Measurements from ENCODE around the gene OTUD1. TPM values are rescaled to one million over a fixed set of nuclear protein-coding genes. Genes with fewer than 3 reads are reported as not detected.
A peak's percentile ranks its signal among the peaks of the same experiment; 100 is the strongest.

OTUD1 gene
- total RNA-seq, 1 experiment from 2014 or later = 23.9 TPM

DNA sequence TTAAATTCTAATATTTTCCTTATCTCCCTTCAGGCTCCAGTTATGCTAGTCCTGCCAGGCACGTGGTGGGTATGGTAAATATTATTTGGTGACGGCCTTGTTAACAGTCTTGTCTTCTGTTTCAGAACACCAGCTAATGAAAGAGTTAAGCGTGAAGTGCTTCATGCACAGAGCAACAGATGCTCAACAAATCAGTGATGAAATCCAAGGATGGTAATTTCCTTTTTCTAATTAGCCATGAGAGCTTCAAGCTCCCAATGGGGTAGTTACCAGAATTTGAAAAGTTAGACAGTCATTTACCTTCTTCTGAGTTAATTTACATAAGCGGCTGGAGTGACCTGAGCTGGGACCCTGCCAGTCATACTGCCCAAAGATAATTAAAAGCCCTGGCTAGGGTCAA is 1.9 kb upstream of the OTUD1 start:
- Histone ChIP-seq H3K9me3 (ENCODE audit: low read depth, low read length, poor library complexity, severe bottlenecking) (no peaks in the 10 kb centered on the region), H3K4me3 (ENCODE audit: low read depth, low read length, poor library complexity, severe bottlenecking) (no peak overlapping the region), H3K27ac (ENCODE audit: low read depth, low read length, poor library complexity, severe bottlenecking) (peak overlapping the region; percentile 6), H3K36me3 (ENCODE audit: insufficient read depth, low read length, poor library complexity, severe bottlenecking) (peaks cover 10% of the 10 kb centered on the region), H3K4me1 (ENCODE audit: insufficient read depth, low read length, poor library complexity, severe bottlenecking) (peaks cover 6% of the 10 kb centered on the region), H3K27me3 (replicated peaks; ENCODE audit: insufficient read depth, low read depth, low read length, poor library complexity) (no peaks in the 10 kb centered on the region)
- TF ChIP-seq, protein P1, sequence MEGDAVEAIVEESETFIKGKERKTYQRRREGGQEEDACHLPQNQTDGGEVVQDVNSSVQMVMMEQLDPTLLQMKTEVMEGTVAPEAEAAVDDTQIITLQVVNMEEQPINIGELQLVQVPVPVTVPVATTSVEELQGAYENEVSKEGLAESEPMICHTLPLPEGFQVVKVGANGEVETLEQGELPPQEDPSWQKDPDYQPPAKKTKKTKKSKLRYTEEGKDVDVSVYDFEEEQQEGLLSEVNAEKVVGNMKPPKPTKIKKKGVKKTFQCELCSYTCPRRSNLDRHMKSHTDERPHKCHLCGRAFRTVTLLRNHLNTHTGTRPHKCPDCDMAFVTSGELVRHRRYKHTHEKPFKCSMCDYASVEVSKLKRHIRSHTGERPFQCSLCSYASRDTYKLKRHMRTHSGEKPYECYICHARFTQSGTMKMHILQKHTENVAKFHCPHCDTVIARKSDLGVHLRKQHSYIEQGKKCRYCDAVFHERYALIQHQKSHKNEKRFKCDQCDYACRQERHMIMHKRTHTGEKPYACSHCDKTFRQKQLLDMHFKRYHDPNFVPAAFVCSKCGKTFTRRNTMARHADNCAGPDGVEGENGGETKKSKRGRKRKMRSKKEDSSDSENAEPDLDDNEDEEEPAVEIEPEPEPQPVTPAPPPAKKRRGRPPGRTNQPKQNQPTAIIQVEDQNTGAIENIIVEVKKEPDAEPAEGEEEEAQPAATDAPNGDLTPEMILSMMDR (conservative IDR thresholded peaks at IDR 0.05; ENCODE audit: low read depth, low read length) = no peak
- TF ChIP-seq EZH2 (IDR thresholded peaks at IDR 0.05; ENCODE audit: borderline replicate concordance, low read depth, low read length, poor library complexity, severe bottlenecking) = no peak
- ChIA-PET CTCF (no interaction called here), POLR2A (ENCODE audit: low non-redundant PET) (no interaction called here)
- DNase-seq (ENCODE audit: low spot score) = no peak
- intact Hi-C loops (cut with micrococcal nuclease; ENCODE audit: unreplicated experiment) = no loop called here
- BruUV-seq (replicated peaks) = no TSS peak

DNA sequence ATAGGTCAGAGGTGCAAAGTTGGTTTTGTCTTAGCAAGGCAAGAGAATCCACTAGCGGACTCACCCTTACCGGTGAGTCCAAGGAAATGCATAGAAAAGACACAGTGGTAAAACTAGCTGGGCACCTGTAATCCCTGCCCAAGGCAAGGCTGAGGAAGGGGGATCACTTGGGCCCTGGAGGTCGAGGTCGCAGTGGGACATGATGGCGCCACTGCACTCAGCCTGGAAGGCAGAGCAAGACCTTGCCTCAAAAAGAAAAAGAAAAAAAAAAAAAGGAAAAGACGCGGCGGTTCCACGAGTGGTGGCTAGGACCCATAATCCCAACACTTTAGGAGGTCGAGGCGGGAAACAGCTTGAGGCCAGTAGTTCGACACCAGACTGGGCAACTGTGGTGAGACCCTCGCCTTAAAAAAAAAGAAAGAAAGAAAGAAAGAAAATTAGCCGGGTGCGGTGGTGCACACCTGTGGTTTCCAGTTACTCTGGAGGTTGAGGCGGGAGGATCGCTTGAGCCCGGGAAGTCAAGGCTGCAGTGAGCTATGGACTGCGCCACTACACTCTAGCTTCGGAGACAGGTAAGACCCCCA is 820 bp upstream of the OTUD1 start:
- Histone ChIP-seq H3K36me3 (ENCODE audit: insufficient read depth, low read length, poor library complexity, severe bottlenecking) (peaks cover 21% of the 10 kb centered on the region), H3K27me3 (replicated peaks; ENCODE audit: insufficient read depth, low read depth, low read length, poor library complexity) (no peaks in the 10 kb centered on the region), H3K4me1 (ENCODE audit: insufficient read depth, low read length, poor library complexity, severe bottlenecking) (peaks cover 6% of the 10 kb centered on the region), H3K9me3 (ENCODE audit: low read depth, low read length, poor library complexity, severe bottlenecking) (no peaks in the 10 kb centered on the region), H3K27ac (ENCODE audit: low read depth, low read length, poor library complexity, severe bottlenecking) (peak overlapping the region; percentile 49), H3K4me3 (ENCODE audit: low read depth, low read length, poor library complexity, severe bottlenecking) (peak overlapping the region; percentile 75)
- TF ChIP-seq, protein P1 (conservative IDR thresholded peaks at IDR 0.05; ENCODE audit: low read depth, low read length) = no peak
- TF ChIP-seq EZH2 (IDR thresholded peaks at IDR 0.05; ENCODE audit: borderline replicate concordance, low read depth, low read length, poor library complexity, severe bottlenecking) = no peak
- intact Hi-C loops (cut with micrococcal nuclease; ENCODE audit: unreplicated experiment) = no loop called here
- DNase-seq (ENCODE audit: low spot score) = no peak
- BruUV-seq (replicated peaks) = TSS peak; percentile 43
- ChIA-PET POLR2A (ENCODE audit: low non-redundant PET) (no interaction called here), CTCF (interaction anchor here (1.4 kb wide), 1 partner anchor 123 kb away, joined by 3 read pairs; no protein-coding TSS in a partner anchor)

DNA sequence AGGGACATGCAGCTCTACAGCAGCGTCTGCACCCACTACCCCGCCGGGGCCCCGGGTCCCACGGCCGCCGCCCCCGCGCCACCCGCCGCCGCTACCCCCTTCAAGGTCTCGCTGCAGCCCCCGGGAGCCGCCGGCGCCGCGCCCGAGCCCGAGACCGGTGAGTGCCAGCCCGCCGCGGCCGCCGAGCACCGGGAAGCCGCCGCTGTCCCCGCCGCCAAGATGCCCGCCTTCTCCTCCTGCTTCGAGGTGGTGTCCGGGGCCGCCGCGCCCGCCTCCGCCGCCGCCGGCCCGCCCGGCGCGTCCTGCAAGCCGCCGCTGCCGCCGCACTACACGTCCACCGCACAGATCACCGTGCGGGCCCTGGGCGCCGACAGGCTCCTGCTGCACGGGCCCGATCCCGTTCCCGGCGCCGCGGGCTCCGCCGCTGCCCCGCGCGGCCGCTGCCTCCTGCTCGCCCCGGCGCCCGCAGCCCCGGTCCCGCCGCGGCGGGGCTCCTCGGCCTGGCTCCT is 631 bp downstream of the OTUD1 start:
- Histone ChIP-seq H3K36me3 (ENCODE audit: insufficient read depth, low read length, poor library complexity, severe bottlenecking) (peaks cover 29% of the 10 kb centered on the region), H3K27ac (ENCODE audit: low read depth, low read length, poor library complexity, severe bottlenecking) (peak overlapping the region; percentile 84), H3K4me1 (ENCODE audit: insufficient read depth, low read length, poor library complexity, severe bottlenecking) (peaks cover 6% of the 10 kb centered on the region), H3K27me3 (replicated peaks; ENCODE audit: insufficient read depth, low read depth, low read length, poor library complexity) (no peaks in the 10 kb centered on the region), H3K9me3 (ENCODE audit: low read depth, low read length, poor library complexity, severe bottlenecking) (no peaks in the 10 kb centered on the region), H3K4me3 (ENCODE audit: low read depth, low read length, poor library complexity, severe bottlenecking) (peak overlapping the region; percentile 75)
- intact Hi-C loops (cut with micrococcal nuclease; ENCODE audit: unreplicated experiment) = no loop called here
- no TSS peak for BruUV-seq (replicated peaks)
- DNase-seq (ENCODE audit: low spot score) = no peak
- ChIA-PET POLR2A (ENCODE audit: low non-redundant PET) (no interaction called here), CTCF (interaction anchor here (1.4 kb wide), 1 partner anchor 125 kb away, joined by 3 read pairs; no protein-coding TSS in a partner anchor)
- no peak for TF ChIP-seq EZH2 (IDR thresholded peaks at IDR 0.05; ENCODE audit: borderline replicate concordance, low read depth, low read length, poor library complexity, severe bottlenecking)
- TF ChIP-seq, protein P1 (conservative IDR thresholded peaks at IDR 0.05; ENCODE audit: low read depth, low read length) = no peak

Data from A673 (cell line).